Prostate gland (tissue), 2 donors: ENCODE data around the gene PLEKHH1.

Experiments
- CTCF ChIP-seq, 4 experiments: fragments of 200-600 bp in 2 of 4; fragments of 450-650 bp in 2 of 4; sonication (generic) in 2 of 4; IDR thresholded peaks; 1 replicate in 3 of 4; 2 replicates in 1 of 4; pipeline ENCODE4 v1.5.1; 2016 to 2019; ENCODE audit warnings: antibody characterized with exemption in 4 of 4, mild to moderate bottlenecking in 2 of 4, moderate library complexity in 2 of 4
- POLR2A ChIP-seq: fragments of 450-650 bp; IDR thresholded peaks from one replicate; pipeline ENCODE4 v1.6.1; 2016; ENCODE audit warnings: antibody characterized with exemption, mild to moderate bottlenecking

GRCh38 chr14:67619446-67620216 is 86.5 kb downstream of the PLEKHH1 start, which contains the start of gene ARG2:
- TF ChIP-seq CTCF (IDR thresholded peaks at IDR 0.05), result peak in 2 of 4 experiments; percentile 30 to 39
- peak; percentile 92 for TF ChIP-seq POLR2A
